ENCODE data around the gene LACTBL1.

The LACTBL1 gene

DNA sequence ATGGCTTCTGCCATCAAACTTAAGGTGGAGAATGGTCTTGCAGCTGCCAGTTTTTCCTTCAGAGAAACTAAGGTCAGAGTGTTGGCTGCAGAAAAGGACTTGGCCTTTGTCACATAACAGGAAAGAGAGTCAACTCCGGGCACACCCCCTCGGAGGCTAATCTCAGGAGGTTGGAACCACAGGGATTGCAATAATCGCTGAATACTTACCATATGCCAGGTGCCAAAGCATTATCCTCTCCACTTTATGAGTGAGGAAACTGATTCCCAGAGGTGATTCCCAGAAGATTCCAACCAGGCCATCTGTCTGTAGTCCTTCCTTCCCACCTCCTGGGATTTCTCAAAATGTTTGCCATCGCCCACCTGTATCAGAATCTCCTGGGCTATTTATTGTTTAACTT is 54.0 kb downstream of the LACTBL1 start:
- Histone ChIP-seq H3K4me3 (ENCODE audit: low read length) (no peak overlapping the region), H3K9ac (ENCODE audit: low read depth, low read length) (no peak overlapping the region), H3K9me3 (ENCODE audit: insufficient read depth, low read depth, low read length) (no peaks in the 10 kb centered on the region), H3K4me1 (ENCODE audit: insufficient read depth, low read length) (no peaks in the 10 kb centered on the region), H3K36me3 (ENCODE audit: insufficient read depth, low read length) (no peaks in the 10 kb centered on the region), H3K27ac (ENCODE audit: low read depth, low read length) (no peak overlapping the region), H3K27me3 (ENCODE audit: insufficient read depth, low read length) (no peaks in the 10 kb centered on the region)
- 93% methylated on average over 4 of the region's 4 CpGs for WGBS

DNA sequence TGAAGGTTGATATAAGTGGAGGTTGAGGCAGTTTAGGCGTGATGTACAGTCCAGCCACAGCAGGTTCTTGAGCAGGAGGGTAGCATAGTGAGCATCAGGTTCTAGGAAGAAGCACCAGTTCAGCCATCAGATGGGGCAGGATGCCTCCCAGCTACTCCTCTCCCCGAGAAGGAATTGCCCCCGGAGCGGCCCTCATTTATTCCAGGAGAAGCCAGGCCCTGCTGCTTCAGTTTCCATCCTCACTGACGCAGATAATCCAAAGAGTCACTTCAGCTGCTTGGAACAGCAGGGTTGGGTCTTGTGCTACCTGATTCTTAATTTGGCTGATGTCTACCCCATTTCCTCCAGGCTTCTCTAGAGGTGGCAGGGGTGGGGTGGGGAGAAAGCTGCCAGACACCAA is 54.7 kb downstream of the LACTBL1 start:
- 74% methylated on average over 5 of the region's 5 CpGs for WGBS
- Histone ChIP-seq H3K27me3 (ENCODE audit: insufficient read depth, low read length) (no peaks in the 10 kb centered on the region), H3K4me1 (ENCODE audit: insufficient read depth, low read length) (no peaks in the 10 kb centered on the region), H3K9ac (ENCODE audit: low read depth, low read length) (no peak overlapping the region), H3K36me3 (ENCODE audit: insufficient read depth, low read length) (no peaks in the 10 kb centered on the region), H3K4me3 (ENCODE audit: low read length) (no peak overlapping the region), H3K9me3 (ENCODE audit: insufficient read depth, low read depth, low read length) (no peaks in the 10 kb centered on the region), H3K27ac (ENCODE audit: low read depth, low read length) (no peak overlapping the region)

DNA sequence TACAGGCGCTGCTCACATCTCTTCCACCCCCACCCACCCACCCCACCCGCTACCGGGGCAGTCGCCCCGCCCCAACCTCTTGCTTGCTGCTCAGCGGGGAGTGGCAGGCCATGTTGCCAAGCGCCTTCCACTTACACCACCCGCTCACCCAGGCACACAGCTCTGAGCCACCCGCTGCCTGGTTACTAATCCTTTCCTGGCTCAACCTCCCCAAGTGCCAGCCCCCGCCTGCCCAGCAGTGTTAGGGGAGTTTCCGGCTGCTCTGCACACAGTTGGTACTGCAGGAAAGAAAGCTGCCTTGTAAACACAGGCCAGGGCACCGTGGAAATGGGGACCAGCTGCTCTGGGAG is 56.2 kb downstream of the LACTBL1 start:
- Histone ChIP-seq H3K9ac (ENCODE audit: low read depth, low read length) (no peak overlapping the region), H3K27me3 (ENCODE audit: insufficient read depth, low read length) (no peaks in the 10 kb centered on the region), H3K4me1 (ENCODE audit: insufficient read depth, low read length) (no peaks in the 10 kb centered on the region), H3K9me3 (ENCODE audit: insufficient read depth, low read depth, low read length) (no peaks in the 10 kb centered on the region), H3K36me3 (ENCODE audit: insufficient read depth, low read length) (no peaks in the 10 kb centered on the region), H3K4me3 (ENCODE audit: low read length) (no peak overlapping the region), H3K27ac (ENCODE audit: low read depth, low read length) (no peak overlapping the region)
- 90% methylated on average over 12 of the region's 12 CpGs for WGBS

DNA sequence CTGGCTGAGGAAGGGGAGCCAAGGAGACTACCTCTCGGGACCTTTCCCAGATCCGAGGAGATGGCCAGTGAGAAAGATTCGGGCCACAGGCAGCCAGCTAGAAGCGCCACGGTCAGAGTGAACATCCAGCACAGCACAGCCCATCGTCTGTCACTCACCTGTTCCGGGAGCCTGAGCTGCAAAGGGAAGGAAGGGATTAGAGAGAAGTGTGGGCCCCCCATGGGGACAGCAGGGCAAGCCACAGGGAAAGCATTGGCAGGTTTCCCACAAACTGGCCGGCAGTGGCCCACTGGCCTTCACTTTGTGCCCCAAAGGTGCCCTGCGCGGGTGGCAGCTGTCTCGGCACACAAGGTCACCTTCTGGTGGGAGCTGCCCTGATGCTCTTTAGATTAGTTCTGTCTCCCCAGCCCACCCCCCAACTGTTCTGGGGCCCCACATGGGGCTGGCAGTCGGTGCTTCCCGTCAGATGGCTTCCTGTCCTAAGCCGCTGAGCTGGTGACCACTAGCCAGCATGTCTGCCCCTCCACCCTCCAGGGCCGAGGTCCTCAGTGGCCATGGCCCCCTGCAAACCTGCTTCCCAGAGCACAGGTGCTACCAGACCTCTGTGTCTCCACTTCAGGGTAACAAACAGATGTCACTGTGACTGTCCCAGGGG is 56.7 kb downstream of the LACTBL1 start:
- WGBS: 87% methylated on average over 15 of the region's 15 CpGs

DNA sequence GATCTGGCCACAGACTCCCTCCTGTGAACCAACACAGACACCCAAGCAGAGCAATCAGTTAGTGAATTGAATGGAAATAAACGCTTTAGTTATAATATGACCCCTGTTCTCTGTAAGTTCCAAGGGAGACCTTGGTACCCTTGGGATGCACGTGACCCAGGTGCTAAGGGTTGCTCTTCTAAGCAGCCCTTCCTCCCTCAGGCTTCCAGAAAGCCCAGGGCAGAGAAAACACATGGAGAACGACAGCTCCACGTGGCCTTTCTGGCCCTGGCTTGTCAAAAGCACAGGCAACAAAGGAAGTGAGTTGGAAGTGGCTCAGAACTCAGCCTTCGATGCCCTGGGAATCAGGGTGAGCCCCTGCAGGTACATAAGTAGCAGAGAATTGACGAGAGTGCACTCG is 57.4 kb downstream of the LACTBL1 start:
- H3K27me3 ChIP-seq (ENCODE audit: insufficient read depth, low read length): no peaks in the 10 kb centered on the region
- WGBS: 84% methylated on average over 7 of the region's 7 CpGs

More for the DNA sequence above, 56.7 kb downstream of the LACTBL1 start:
- no peaks in the 10 kb centered on the region for H3K36me3 ChIP-seq (ENCODE audit: insufficient read depth, low read length)
- H3K4me3 ChIP-seq (ENCODE audit: low read length): no peak overlapping the region
- H3K27me3 ChIP-seq (ENCODE audit: insufficient read depth, low read length): no peaks in the 10 kb centered on the region
- no peaks in the 10 kb centered on the region for H3K4me1 ChIP-seq (ENCODE audit: insufficient read depth, low read length)
- no peak overlapping the region for H3K9ac ChIP-seq (ENCODE audit: low read depth, low read length)
- no peak overlapping the region for H3K27ac ChIP-seq (ENCODE audit: low read depth, low read length)
- no peaks in the 10 kb centered on the region for H3K9me3 ChIP-seq (ENCODE audit: insufficient read depth, low read depth, low read length)

DNA sequence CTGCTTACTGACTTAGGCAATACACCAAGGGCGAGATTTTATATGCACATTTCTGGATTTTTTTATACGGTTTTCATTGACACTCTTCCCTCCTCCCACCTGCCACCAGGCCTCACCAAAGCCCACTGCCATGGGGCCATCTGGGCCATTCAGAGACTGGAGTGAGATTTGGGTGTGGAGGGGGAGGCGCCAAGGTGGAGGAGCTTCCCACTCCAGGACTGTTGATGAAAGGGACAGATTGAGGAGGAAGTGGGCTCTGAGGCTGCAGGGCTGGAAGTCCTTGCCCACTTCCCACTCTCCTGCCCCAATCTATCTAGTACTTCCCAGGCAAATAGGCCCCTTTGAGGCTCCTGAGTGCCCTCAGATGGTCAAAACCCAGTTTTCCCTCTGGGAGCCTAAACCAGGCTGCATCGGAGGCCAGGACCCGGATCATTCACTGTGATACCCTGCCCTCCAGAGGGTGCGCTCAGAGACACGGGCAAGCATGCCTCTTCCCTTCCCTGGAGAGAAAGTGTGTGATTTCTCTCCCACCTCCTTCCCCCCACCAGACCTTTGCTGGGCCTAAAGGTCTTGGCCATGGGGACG is 57.9 kb downstream of the LACTBL1 start:
- Histone ChIP-seq H3K36me3 (ENCODE audit: insufficient read depth, low read length) (no peaks in the 10 kb centered on the region), H3K27me3 (ENCODE audit: insufficient read depth, low read length) (no peaks in the 10 kb centered on the region), H3K27ac (ENCODE audit: low read depth, low read length) (no peak overlapping the region), H3K4me3 (ENCODE audit: low read length) (no peak overlapping the region), H3K4me1 (ENCODE audit: insufficient read depth, low read length) (no peaks in the 10 kb centered on the region), H3K9me3 (ENCODE audit: insufficient read depth, low read depth, low read length) (no peaks in the 10 kb centered on the region), H3K9ac (ENCODE audit: low read depth, low read length) (no peak overlapping the region)
- 81% methylated on average over 8 of the region's 8 CpGs for WGBS

More for the DNA sequence above, 57.4 kb downstream of the LACTBL1 start:
- Histone ChIP-seq H3K27ac (ENCODE audit: low read depth, low read length) (no peak overlapping the region), H3K4me1 (ENCODE audit: insufficient read depth, low read length) (no peaks in the 10 kb centered on the region), H3K4me3 (ENCODE audit: low read length) (no peak overlapping the region), H3K9ac (ENCODE audit: low read depth, low read length) (no peak overlapping the region), H3K36me3 (ENCODE audit: insufficient read depth, low read length) (no peaks in the 10 kb centered on the region), H3K9me3 (ENCODE audit: insufficient read depth, low read depth, low read length) (no peaks in the 10 kb centered on the region)

DNA sequence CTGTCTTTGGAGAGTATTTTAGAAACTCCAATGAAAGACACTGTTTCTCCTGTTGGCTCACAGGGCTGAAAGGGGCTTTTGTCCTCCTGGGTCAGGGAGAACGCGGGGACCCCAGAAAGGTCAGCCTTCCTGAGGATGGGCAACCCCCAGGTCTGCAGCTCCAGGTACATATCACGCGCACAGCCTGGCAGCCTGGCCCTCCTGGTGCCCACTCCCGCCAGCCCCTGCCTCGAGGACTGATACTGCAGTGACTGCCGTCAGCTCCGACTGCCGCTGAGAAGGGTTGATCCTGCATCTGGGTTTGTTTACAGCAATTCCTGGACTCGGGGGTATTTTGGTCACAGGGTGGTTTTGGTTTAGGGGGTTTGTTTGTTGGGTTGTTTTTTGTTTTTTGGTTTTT is 58.5 kb downstream of the LACTBL1 start:
- H3K9me3 ChIP-seq (ENCODE audit: insufficient read depth, low read depth, low read length): no peaks in the 10 kb centered on the region
- H3K27me3 ChIP-seq (ENCODE audit: insufficient read depth, low read length): no peaks in the 10 kb centered on the region
- no peak overlapping the region for H3K9ac ChIP-seq (ENCODE audit: low read depth, low read length)
- 92% methylated on average over 10 of the region's 10 CpGs for WGBS
- no peak overlapping the region for H3K27ac ChIP-seq (ENCODE audit: low read depth, low read length)
- no peak overlapping the region for H3K4me3 ChIP-seq (ENCODE audit: low read length)
- no peaks in the 10 kb centered on the region for H3K4me1 ChIP-seq (ENCODE audit: insufficient read depth, low read length)
- H3K36me3 ChIP-seq (ENCODE audit: insufficient read depth, low read length): no peaks in the 10 kb centered on the region

DNA sequence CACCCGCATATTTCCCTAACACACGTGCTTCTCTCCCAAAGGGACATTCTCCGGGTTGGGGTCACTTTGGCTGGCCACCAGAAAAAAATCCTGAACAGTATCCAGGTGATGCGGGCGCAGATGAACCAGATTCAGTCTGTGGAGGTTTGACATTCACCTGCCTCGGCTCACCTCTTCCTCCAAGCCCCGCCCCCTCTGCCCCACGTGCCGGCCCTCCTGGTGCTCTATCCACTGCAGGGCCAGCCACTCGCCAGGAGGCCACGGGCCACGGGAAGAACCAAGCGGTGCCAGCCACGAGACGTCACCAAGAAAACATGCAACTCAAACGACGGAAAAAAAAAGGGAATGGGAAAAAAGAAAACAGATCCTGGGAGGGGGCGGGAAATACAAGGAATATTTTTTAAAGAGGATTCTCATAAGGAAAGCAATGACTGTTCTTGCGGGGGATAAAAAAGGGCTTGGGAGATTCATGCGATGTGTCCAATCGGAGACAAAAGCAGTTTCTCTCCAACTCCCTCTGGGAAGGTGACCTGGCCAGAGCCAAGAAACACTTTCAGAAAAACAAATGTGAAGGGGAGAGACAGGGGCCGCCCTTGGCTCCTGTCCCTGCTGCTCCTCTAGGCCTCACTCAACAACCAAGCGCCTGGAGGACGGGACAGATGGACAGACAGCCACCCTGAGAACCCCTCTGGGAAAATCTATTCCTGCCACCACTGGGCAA is 59.1 kb downstream of the LACTBL1 start:
- Histone ChIP-seq H3K27ac (ENCODE audit: low read depth, low read length) (no peak overlapping the region), H3K36me3 (ENCODE audit: insufficient read depth, low read length) (no peaks in the 10 kb centered on the region), H3K9ac (ENCODE audit: low read depth, low read length) (no peak overlapping the region), H3K4me1 (ENCODE audit: insufficient read depth, low read length) (no peaks in the 10 kb centered on the region), H3K27me3 (ENCODE audit: insufficient read depth, low read length) (no peaks in the 10 kb centered on the region), H3K4me3 (ENCODE audit: low read length) (no peak overlapping the region), H3K9me3 (ENCODE audit: insufficient read depth, low read depth, low read length) (no peaks in the 10 kb centered on the region)
- 89% methylated on average over 24 of the region's 24 CpGs for WGBS

DNA sequence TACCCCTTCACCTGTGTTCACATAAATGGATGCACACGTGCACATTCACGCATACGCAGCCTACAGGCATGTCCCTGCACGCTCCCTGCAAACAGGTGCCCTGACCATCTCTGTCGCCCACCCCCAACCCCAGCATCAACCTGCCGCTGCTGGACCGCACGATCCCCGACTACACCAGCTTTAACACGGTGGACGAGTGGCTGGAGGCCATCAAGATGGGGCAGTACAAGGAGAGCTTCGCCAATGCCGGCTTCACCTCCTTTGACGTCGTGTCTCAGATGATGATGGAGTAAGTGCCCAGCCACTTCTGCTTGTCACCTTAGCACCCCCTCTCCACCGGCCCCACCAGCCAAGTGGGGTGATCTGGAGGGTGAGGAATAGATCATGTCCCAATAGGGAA is 60.4 kb downstream of the LACTBL1 start:
- Histone ChIP-seq H3K36me3 (ENCODE audit: insufficient read depth, low read length) (no peaks in the 10 kb centered on the region), H3K27ac (ENCODE audit: low read depth, low read length) (no peak overlapping the region), H3K4me3 (ENCODE audit: low read length) (no peak overlapping the region), H3K9ac (ENCODE audit: low read depth, low read length) (no peak overlapping the region), H3K4me1 (ENCODE audit: insufficient read depth, low read length) (no peaks in the 10 kb centered on the region), H3K9me3 (ENCODE audit: insufficient read depth, low read depth, low read length) (no peaks in the 10 kb centered on the region), H3K27me3 (ENCODE audit: insufficient read depth, low read length) (no peaks in the 10 kb centered on the region)
- 94% methylated on average over 16 of the region's 16 CpGs for WGBS

DNA sequence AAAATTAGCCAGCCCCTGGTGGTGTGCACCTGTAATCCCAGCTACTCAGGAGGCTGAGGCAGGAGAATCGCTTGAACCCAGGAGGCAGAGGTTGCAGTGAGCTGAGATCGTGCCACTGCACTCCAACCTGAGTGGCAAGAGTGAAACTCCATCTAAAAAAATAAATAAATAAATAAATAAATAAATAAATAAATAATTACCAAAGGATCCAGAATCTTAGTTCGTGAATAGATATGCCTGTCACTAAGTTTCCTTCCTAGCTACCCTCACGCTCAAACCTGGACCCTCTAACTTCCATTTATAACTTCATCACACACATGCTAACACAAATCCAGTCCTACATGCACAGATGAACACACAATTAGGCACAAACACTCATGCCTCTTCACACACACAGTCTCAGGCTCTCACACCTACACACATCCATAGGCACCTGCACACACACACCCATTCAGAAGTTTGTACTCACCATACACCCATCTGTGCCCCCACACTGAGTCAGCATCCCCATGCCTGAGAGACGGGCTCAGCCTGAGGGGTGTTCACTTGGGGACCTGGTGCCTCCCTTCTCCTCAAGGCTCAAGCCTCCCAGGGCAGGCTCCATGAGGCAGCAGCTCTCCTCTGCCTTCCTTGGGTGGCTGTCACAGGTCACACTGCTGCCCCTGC is 61.5 kb downstream of the LACTBL1 start:
- Histone ChIP-seq H3K36me3 (ENCODE audit: insufficient read depth, low read length) (no peaks in the 10 kb centered on the region), H3K27me3 (ENCODE audit: insufficient read depth, low read length) (no peaks in the 10 kb centered on the region), H3K4me3 (ENCODE audit: low read length) (no peak overlapping the region), H3K4me1 (ENCODE audit: insufficient read depth, low read length) (no peaks in the 10 kb centered on the region), H3K9me3 (ENCODE audit: insufficient read depth, low read depth, low read length) (no peaks in the 10 kb centered on the region), H3K9ac (ENCODE audit: low read depth, low read length) (no peak overlapping the region), H3K27ac (ENCODE audit: low read depth, low read length) (no peak overlapping the region)
- WGBS: 95% methylated on average over 4 of the region's 5 CpGs

DNA sequence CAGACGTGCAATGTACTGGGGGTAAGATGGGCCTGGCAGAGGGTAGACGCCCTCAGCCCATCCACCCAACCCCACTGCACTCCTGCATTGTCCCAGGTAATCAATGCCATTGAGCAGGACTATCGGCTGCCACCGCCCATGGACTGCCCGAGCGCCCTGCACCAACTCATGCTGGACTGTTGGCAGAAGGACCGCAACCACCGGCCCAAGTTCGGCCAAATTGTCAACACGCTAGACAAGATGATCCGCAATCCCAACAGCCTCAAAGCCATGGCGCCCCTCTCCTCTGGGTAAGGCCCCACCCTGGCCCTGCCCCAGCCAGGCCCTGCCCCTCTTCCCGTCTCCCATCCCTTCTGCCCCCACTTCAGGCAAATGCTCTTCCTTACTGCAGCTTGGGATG is 62.4 kb downstream of the LACTBL1 start:
- no peaks in the 10 kb centered on the region for H3K36me3 ChIP-seq (ENCODE audit: insufficient read depth, low read length)
- H3K4me3 ChIP-seq (ENCODE audit: low read length): no peak overlapping the region
- no peaks in the 10 kb centered on the region for H3K9me3 ChIP-seq (ENCODE audit: insufficient read depth, low read depth, low read length)
- no peaks in the 10 kb centered on the region for H3K4me1 ChIP-seq (ENCODE audit: insufficient read depth, low read length)
- WGBS: 90% methylated on average over 13 of the region's 13 CpGs
- H3K9ac ChIP-seq (ENCODE audit: low read depth, low read length): no peak overlapping the region
- H3K27me3 ChIP-seq (ENCODE audit: insufficient read depth, low read length): no peaks in the 10 kb centered on the region
- H3K27ac ChIP-seq (ENCODE audit: low read depth, low read length): no peak overlapping the region
